KMS-11 (cell line): ENCODE data around the gene SLC38A7.
"Not testable (repeated sequence)": the region's sequence is repeated elsewhere in the genome, so short reads cannot be mapped to it uniquely, and the experiment has no call there.

ENCODE experiments used
- H2AFZ ChIP-seq: fragments of 200-600 bp; sonication (generic); 2 replicates; pipeline ENCODE4 v1.6.1; 2016; ENCODE audit warnings: antibody characterized with exemption, mixed run types, low read depth
- H3K27ac ChIP-seq: fragments of 200-600 bp; sonication (generic); 2 replicates; pipeline ENCODE4 v1.6.1; 2016; ENCODE audit warnings: mild to moderate bottlenecking, mixed run types
- H3K27me3 ChIP-seq: fragments of 200-600 bp; sonication (generic); 2 replicates; pipeline ENCODE4 v1.6.1; 2017; ENCODE audit warnings: mild to moderate bottlenecking, low read depth, mixed run types, moderate library complexity; ENCODE audit not compliant: insufficient read depth
- H3K36me3 ChIP-seq: fragments of 200-600 bp; sonication (generic); 2 replicates; pipeline ENCODE4 v1.6.1; 2017; ENCODE audit warnings: mild to moderate bottlenecking, mixed run types; ENCODE audit not compliant: insufficient read depth
- H3K4me1 ChIP-seq: fragments of 200-600 bp; sonication (generic); 2 replicates; pipeline ENCODE4 v1.6.1; 2016; ENCODE audit warnings: mild to moderate bottlenecking, low read depth, mixed run types; ENCODE audit not compliant: poor library complexity, severe bottlenecking
- H3K4me2 ChIP-seq: fragments of 200-600 bp; sonication (generic); 2 replicates; pipeline ENCODE4 v1.7.0; 2016; ENCODE audit warnings: mild to moderate bottlenecking, mixed run types
- H3K4me3 ChIP-seq: fragments of 200-600 bp; sonication (generic); IDR thresholded peaks from 2 replicates; pipeline ENCODE4 v1.6.1; 2017; ENCODE audit warnings: low read depth, low read length, mixed read lengths; ENCODE audit not compliant: insufficient read depth
- H3K79me2 ChIP-seq: fragments of 200-600 bp; sonication (generic); 2 replicates; pipeline ENCODE4 v1.6.1; 2016; ENCODE audit warnings: low read depth, mixed run types; ENCODE audit not compliant: insufficient read depth
- H3K9ac ChIP-seq: fragments of 200-600 bp; sonication (generic); 2 replicates; pipeline ENCODE4 v1.6.1; 2016; ENCODE audit warnings: mild to moderate bottlenecking, mixed run types
- H4K20me1 ChIP-seq: fragments of 200-600 bp; sonication (generic); 2 replicates; pipeline ENCODE4 v1.6.1; 2016; ENCODE audit warnings: mild to moderate bottlenecking, mixed run types; ENCODE audit not compliant: insufficient read depth
- CTCF ChIP-seq: fragments of 200-600 bp; sonication (generic); conservative IDR thresholded peaks from 2 replicates; pipeline ENCODE4 v1.6.1; 2017; ENCODE audit warnings: low read depth, mild to moderate bottlenecking, antibody characterized with exemption, low read length, moderate library complexity, mixed read lengths

Gene SLC38A7

GRCh38 chr16:58661199-58661830, 23.3 kb downstream of the SLC38A7 start:
- H3K27ac ChIP-seq, result no peak overlapping the region
- H3K9ac ChIP-seq, result no peak overlapping the region
- no peaks in the 10 kb centered on the region for H3K36me3 ChIP-seq
- TF ChIP-seq CTCF, result peak; percentile 59
- H2AFZ ChIP-seq, result no peak overlapping the region
- no peaks in the 10 kb centered on the region for H4K20me1 ChIP-seq
- no peak overlapping the region for H3K4me2 ChIP-seq
- no peaks in the 10 kb centered on the region for H3K27me3 ChIP-seq
- no peaks in the 10 kb centered on the region for H3K79me2 ChIP-seq
- no peaks in the 10 kb centered on the region for H3K4me1 ChIP-seq
- H3K4me3 ChIP-seq, result no peak overlapping the region

- not testable (repeated sequence) for H3K27ac ChIP-seq, H2AFZ ChIP-seq, H3K9ac ChIP-seq, H3K4me2 ChIP-seq, H3K79me2 ChIP-seq, H3K4me1 ChIP-seq, H3K36me3 ChIP-seq, H3K27me3 ChIP-seq, H4K20me1 ChIP-seq, H3K4me3 ChIP-seq
Observed at GRCh38 chr16:58659911-58660310, 24.7 kb downstream of the SLC38A7 start.

DNA sequence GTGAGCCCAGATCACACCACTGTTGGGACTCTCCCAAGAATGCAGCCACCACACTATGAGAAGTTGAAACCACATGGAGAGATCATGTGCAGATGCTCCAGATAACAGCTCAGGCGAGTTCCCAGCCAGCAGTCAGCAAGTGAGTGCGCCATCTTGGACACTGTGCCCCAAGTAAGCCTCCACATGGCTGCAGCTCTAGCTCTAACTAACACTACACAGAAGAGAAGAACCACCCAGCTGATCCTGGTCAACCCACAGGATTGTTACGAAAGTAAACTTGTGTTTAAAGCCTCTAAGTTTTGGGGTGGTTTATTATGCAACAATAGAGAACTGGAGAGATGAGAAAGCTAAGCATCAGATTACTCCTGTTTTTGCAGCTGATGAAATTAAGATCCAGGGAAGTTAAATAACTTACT, 25.8 kb downstream of the SLC38A7 start:
- Histone ChIP-seq H4K20me1 (no peaks in the 10 kb centered on the region), H3K36me3 (no peaks in the 10 kb centered on the region), H2AFZ (no peak overlapping the region), H3K4me2 (no peak overlapping the region), H3K4me1 (no peaks in the 10 kb centered on the region), H3K27ac (no peak overlapping the region), H3K79me2 (no peaks in the 10 kb centered on the region), H3K4me3 (no peak overlapping the region), H3K9ac (no peak overlapping the region), H3K27me3 (no peaks in the 10 kb centered on the region)
- TF ChIP-seq CTCF, result no peak

DNA sequence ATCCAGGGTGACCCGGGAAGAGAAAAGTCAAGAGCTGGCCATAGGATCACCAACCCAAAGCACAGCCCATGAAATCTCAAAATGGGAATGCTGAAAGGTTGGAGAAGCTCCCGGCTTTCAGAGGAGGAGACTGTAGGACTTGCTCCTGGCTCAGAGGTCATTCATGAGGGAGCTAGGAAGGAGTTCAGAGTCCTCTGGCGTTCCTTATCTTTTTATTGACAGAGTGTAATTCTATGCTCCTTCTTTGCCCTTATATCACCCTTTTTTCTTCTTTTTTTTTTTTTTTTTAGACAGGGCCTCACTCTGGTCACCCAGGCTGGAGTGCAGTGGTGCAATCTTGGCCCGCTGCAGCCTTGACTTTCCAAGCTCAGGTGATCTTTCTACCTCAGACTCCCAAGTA, 27.7 kb downstream of the SLC38A7 start:
- H3K9ac ChIP-seq, result no peak overlapping the region
- no peak for TF ChIP-seq CTCF
- no peaks in the 10 kb centered on the region for H3K4me1 ChIP-seq

DNA sequence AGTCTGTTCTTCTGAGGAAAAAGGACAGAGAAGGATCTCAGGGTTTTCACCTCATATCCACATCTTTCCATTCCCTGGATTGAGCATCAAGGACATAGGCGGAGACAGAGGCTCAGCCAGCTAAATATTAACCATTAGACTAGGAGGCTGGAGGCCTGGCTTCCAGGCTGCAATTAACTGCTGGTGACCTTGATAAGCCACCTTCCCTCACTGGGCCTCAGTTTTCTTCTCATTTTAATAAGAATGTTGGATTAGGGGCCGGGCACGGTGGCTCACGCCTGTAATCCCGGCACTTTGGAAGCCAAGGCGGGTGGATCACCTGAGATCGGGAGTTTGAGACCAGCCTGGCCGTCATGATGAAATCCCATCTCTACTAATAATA, 29.4 kb downstream of the SLC38A7 start:
- TF ChIP-seq CTCF, result no peak
- Histone ChIP-seq H3K4me3 (no peak overlapping the region), H3K27me3 (no peaks in the 10 kb centered on the region), H3K79me2 (no peaks in the 10 kb centered on the region), H2AFZ (no peak overlapping the region), H3K4me2 (no peak overlapping the region), H3K36me3 (no peaks in the 10 kb centered on the region), H3K9ac (no peak overlapping the region), H4K20me1 (no peaks in the 10 kb centered on the region), H3K4me1 (no peaks in the 10 kb centered on the region), H3K27ac (no peak overlapping the region)

More for the DNA sequence above, 27.7 kb downstream of the SLC38A7 start:
- H3K27me3 ChIP-seq, result no peaks in the 10 kb centered on the region
- H3K27ac ChIP-seq, result no peak overlapping the region
- no peak overlapping the region for H3K4me3 ChIP-seq
- no peaks in the 10 kb centered on the region for H3K79me2 ChIP-seq
- no peaks in the 10 kb centered on the region for H4K20me1 ChIP-seq
- H3K36me3 ChIP-seq, result no peaks in the 10 kb centered on the region
- H3K4me2 ChIP-seq, result no peak overlapping the region
- H2AFZ ChIP-seq, result no peak overlapping the region
